DMS114 treated with DMSO at 0.1 percent for 48 hours (cell line): ENCODE measurements around the gene SDHA.
"Not testable (repeated sequence)": the region's sequence is repeated elsewhere in the genome, so short reads cannot be mapped to it uniquely, and the experiment has no call there.

Experiments used
- DNase-seq: peaks from one replicate; lab custom pipeline; 2025; ENCODE audit not compliant: unreplicated experiment; lab: John Stamatoyannopoulos, UW

SDHA gene

GRCh38 chr5:251975-252374, 33.9 kb downstream of the SDHA start:
- not testable (repeated sequence) for DNase-seq

- no peak for DNase-seq
Observed at GRCh38 chr5:252546-252945, 34.4 kb downstream of the SDHA start.

GRCh38 chr5:254322-254721, 36.2 kb downstream of the SDHA start:
- DNase-seq = not testable (repeated sequence)

- DNase-seq = not testable (repeated sequence)
Observed at GRCh38 chr5:255116-255515, 37.0 kb downstream of the SDHA start.

GRCh38 chr5:256347-256746, 38.2 kb downstream of the SDHA start:
- DNase-seq = not testable (repeated sequence)

- DNase-seq = no peak
Observed at GRCh38 chr5:257148-257547, 39.0 kb downstream of the SDHA start.

GRCh38 chr5:263275-263974, 45.3 kb downstream of the SDHA start:
- not testable (repeated sequence) for DNase-seq

GRCh38 chr5:264338-264737, 46.2 kb downstream of the SDHA start:
- no peak for DNase-seq

GRCh38 chr5:266311-267026, 48.3 kb downstream of the SDHA start:
- not testable (repeated sequence) for DNase-seq

- no peak for DNase-seq
Observed at GRCh38 chr5:267716-268115, 49.6 kb downstream of the SDHA start.

GRCh38 chr5:270340-270739, 52.2 kb downstream of the SDHA start:
- DNase-seq = no peak

- DNase-seq = not testable (repeated sequence)
Observed at GRCh38 chr5:271828-272167, 53.7 kb downstream of the SDHA start.

- DNase-seq = not testable (repeated sequence)
Observed at GRCh38 chr5:273091-273490, 55.0 kb downstream of the SDHA start.

GRCh38 chr5:273491-273890, 55.4 kb downstream of the SDHA start:
- not testable (repeated sequence) for DNase-seq

GRCh38 chr5:274346-274745, 56.2 kb downstream of the SDHA start:
- DNase-seq = not testable (repeated sequence)

GRCh38 chr5:278646-279045, 60.5 kb downstream of the SDHA start:
- no peak for DNase-seq

GRCh38 chr5:279051-279665, 61.0 kb downstream of the SDHA start:
- DNase-seq = not testable (repeated sequence)

- no peak for DNase-seq
Observed at GRCh38 chr5:285991-286557, 68.0 kb downstream of the SDHA start.

GRCh38 chr5:290200-290599, 72.1 kb downstream of the SDHA start:
- DNase-seq = not testable (repeated sequence)

- DNase-seq = not testable (repeated sequence)
Observed at GRCh38 chr5:291345-291744, 73.2 kb downstream of the SDHA start.

GRCh38 chr5:294788-295187, 76.7 kb downstream of the SDHA start:
- DNase-seq = not testable (repeated sequence)

- DNase-seq = not testable (repeated sequence)
Observed at GRCh38 chr5:296207-296606, 78.1 kb downstream of the SDHA start.
